A673 (cell line): Measurements from ENCODE around the gene UCN.

ENCODE experiments used
- CTCF ChIP-seq: fragments of 300-800, 200-600 bp; sonication (generic); conservative IDR thresholded peaks from 2 replicates; pipeline ENCODE4 v1.5.1; 2017; ENCODE audit warnings: low read depth, mild to moderate bottlenecking, antibody characterized with exemption, low read length, moderate library complexity, mixed read lengths
- EZH2 ChIP-seq: fragments of 200-600 bp; sonication (generic); IDR thresholded peaks from 2 replicates; pipeline ENCODE4 v1.6.1; 2017; ENCODE audit warnings: borderline replicate concordance, low read depth, mild to moderate bottlenecking, mixed read lengths, antibody characterized with exemption, low read length; ENCODE audit not compliant: poor library complexity, severe bottlenecking

DNA sequence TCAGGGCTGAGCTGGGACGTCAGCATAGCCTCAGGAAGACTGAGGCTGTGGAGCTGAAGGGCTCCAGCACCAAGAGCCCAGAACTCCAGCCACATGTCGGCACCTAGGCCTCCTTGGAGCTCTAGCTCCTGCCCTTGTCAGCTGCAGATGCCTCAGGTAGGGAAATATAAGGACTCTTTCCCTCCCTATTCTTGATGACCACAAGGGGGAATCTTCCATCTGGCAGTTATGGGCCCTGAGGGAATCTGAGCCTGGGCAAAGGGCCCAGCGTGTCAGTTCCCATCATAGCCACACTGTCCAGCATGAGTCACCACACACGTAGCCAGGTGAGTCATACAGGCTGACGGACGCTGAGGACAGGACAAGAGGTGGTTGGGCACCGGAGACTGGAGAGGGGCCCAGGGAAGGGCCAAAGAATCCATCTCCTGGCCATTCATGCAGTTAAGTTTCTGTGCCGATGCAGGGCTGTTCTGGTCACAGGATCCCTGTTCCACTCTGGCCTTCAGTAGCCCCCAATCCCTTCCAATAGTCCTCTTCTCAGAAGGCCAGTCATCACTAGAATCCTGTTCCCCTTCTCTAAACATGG, 12.8 kb upstream of the UCN start:
- TF ChIP-seq CTCF (no peak), EZH2 (no peak)
